Prostate gland (tissue), 2 donors: ENCODE data around the gene CCL13.

Experiments used
- CTCF ChIP-seq, 4 experiments: fragments of 200-600 bp in 2 of 4; fragments of 450-650 bp in 2 of 4; sonication (generic) in 2 of 4; IDR thresholded peaks; 1 replicate in 3 of 4; 2 replicates in 1 of 4; pipeline ENCODE4 v1.5.1; 2016 to 2019; ENCODE audit warnings: antibody characterized with exemption in 4 of 4, mild to moderate bottlenecking in 2 of 4, moderate library complexity in 2 of 4
- POLR2A ChIP-seq: fragments of 450-650 bp; IDR thresholded peaks from one replicate; pipeline ENCODE4 v1.6.1; 2016; ENCODE audit warnings: antibody characterized with exemption, mild to moderate bottlenecking
- POLR2AphosphoS5 ChIP-seq: sonication (generic); formaldehyde crosslinking; IDR thresholded peaks from one replicate; pipeline ENCODE4 v1.6.1; 2017; ENCODE audit warnings: antibody characterized with exemption

GRCh38 chr17:34308371-34308770 lies 47.9 kb upstream of the CCL13 start:
- TF ChIP-seq CTCF (IDR thresholded peaks at IDR 0.05), result no peak
- TF ChIP-seq POLR2AphosphoS5, result no peak
- no peak for TF ChIP-seq POLR2A
